MCF 10A (cell line): ENCODE data around the gene AKR1B15. TPM values are rescaled to one million over a fixed set of nuclear protein-coding genes. Genes with fewer than 3 reads are reported as not detected.

Experiments used
- BruUV-seq: library from RNA; stranded (reverse); fragments of 400-500 nt; replicated peaks from 2 replicates; lab custom pipeline; 2021; lab: Mats Ljungman, UMichigan
- CTCF ChIA-PET: fragments of 300-600 bp; sonication (Branson Sonifier 250); formaldehyde crosslinking; extraction: SDS; loops from one replicate; lab custom pipeline; 2021; ENCODE audit warnings: antibody characterized with exemption, inconsistent platforms; lab: Yijun Ruan, JAX
- POLR2A ChIA-PET: fragments of 300-600, 350-650 bp; sonication (Branson Sonifier 250); formaldehyde crosslinking; extraction: SDS; loops from one replicate; lab custom pipeline; 2020; ENCODE audit warnings: antibody characterized with exemption, inconsistent platforms; lab: Yijun Ruan, JAX
- DNase-seq: peaks from one replicate; pipeline ENCODE4 v3.0.0-alpha.2; 2018; ENCODE audit not compliant: unreplicated experiment
- H3K27ac Mint-ChIP-seq: one replicate; pipeline ENCODE4 v1.8.0; 2022; ENCODE audit warnings: mild to moderate bottlenecking, low read depth, mixed read lengths; ENCODE audit not compliant: unreplicated experiment
- H3K27me3 Mint-ChIP-seq: one replicate; pipeline ENCODE4 v1.8.0; 2022; ENCODE audit warnings: mixed read lengths; ENCODE audit not compliant: insufficient read depth, unreplicated experiment
- H3K36me3 Mint-ChIP-seq: one replicate; pipeline ENCODE4 v1.8.0; 2022; ENCODE audit warnings: mild to moderate bottlenecking, moderate library complexity, mixed read lengths; ENCODE audit not compliant: insufficient read depth, unreplicated experiment
- H3K4me1 Mint-ChIP-seq: one replicate; pipeline ENCODE4 v1.8.0; 2022; ENCODE audit warnings: mixed read lengths; ENCODE audit not compliant: insufficient read depth, unreplicated experiment
- H3K4me3 Mint-ChIP-seq: one replicate; pipeline ENCODE4 v1.8.0; 2022; ENCODE audit warnings: mild to moderate bottlenecking, moderate library complexity, mixed read lengths; ENCODE audit not compliant: unreplicated experiment
- H3K9me3 Mint-ChIP-seq: one replicate; pipeline ENCODE4 v1.8.0; 2022; ENCODE audit warnings: mixed read lengths; ENCODE audit not compliant: unreplicated experiment
- intact Hi-C: fragments of 100-400 bp; cut with micrococcal nuclease; formaldehyde crosslinking; loops from 2 replicates; pipeline ENCODE4 v1.14.1; 2022
- total RNA-seq: library from RNA; stranded (reverse); gene quantifications from 2 replicates; pipeline ENCODE4 v1.2.3, GENCODE V29; 2022
- TF ChIP-seq, protein P1 (sequence below): fragments of 200-600 bp; IDR thresholded peaks from one replicate; pipeline ENCODE4 v1.8.0; 2022; ENCODE audit warnings: antibody characterized with exemption, mild to moderate bottlenecking; ENCODE audit not compliant: unreplicated experiment

Gene AKR1B15
- total RNA-seq, 1 experiment from 2014 or later, result not detected

DNA sequence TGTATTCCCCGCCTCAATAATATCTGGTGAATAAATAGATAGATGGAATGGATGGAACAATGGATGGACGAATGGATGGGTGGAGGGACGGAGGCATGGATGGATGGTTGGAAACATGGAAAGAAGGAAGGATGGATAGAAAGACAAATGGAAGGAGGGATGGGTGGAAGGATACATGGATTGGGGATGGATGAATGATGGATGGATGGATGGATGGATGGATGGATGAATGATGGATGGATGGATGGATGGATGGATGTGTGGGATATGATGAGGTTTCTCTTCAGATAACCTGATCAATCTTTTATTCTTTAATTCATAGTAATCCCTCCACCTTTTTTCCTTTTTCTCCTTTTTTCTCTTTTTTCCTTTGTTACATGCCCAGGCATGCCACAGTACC lies 3.0 kb upstream of the AKR1B15 start:
- Mint-ChIP-seq H3K27ac (no peak overlapping the region), H3K36me3 (no peaks in the 10 kb centered on the region), H3K4me3 (no peak overlapping the region), H3K27me3 (no peaks in the 10 kb centered on the region), H3K9me3 (peaks cover 8% of the 10 kb centered on the region), H3K4me1 (peaks cover 26% of the 10 kb centered on the region)
- TF ChIP-seq, protein P1, sequence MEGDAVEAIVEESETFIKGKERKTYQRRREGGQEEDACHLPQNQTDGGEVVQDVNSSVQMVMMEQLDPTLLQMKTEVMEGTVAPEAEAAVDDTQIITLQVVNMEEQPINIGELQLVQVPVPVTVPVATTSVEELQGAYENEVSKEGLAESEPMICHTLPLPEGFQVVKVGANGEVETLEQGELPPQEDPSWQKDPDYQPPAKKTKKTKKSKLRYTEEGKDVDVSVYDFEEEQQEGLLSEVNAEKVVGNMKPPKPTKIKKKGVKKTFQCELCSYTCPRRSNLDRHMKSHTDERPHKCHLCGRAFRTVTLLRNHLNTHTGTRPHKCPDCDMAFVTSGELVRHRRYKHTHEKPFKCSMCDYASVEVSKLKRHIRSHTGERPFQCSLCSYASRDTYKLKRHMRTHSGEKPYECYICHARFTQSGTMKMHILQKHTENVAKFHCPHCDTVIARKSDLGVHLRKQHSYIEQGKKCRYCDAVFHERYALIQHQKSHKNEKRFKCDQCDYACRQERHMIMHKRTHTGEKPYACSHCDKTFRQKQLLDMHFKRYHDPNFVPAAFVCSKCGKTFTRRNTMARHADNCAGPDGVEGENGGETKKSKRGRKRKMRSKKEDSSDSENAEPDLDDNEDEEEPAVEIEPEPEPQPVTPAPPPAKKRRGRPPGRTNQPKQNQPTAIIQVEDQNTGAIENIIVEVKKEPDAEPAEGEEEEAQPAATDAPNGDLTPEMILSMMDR, result no peak
- BruUV-seq, result no TSS peak
- ChIA-PET POLR2A (interaction anchor here (3.1 to 3.3 kb wide), 2 partner anchors 13 to 31 kb away, joined by 17 to 24 read pairs; no protein-coding TSS in a partner anchor), CTCF (interaction anchor here (0.9 to 5.3 kb wide), 7 partner anchors 9 to 102 kb away, joined by 7 to 71 read pairs (median 36); partner anchors contain the start of gene AKR1B10)
- intact Hi-C loops, result loop anchor here (2.0 kb wide), 1 partner anchor 31 kb away; no protein-coding TSS in a partner anchor
- no peak for DNase-seq

DNA sequence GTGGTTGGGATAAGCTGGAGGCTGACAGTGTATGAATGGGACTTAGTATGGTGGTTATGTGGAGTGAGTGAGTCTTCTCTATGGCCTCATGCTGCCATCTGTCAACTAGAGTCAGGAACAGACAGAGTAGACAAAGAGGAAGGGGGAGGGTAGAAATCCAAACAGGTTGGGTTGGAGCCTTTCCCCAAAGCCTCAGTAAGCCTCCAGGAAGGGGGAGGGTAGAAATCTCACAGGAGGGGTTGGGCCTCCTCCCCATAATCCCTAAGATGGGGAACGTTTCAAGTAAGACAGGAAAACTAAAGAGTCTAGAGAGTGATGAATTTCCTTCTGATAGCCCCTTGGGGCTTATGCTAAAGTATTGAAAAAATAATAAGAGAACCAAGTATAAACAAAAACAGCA lies 2.0 kb upstream of the AKR1B15 start:
- peak; percentile 40 for DNase-seq
- intact Hi-C loops, result loop anchor here (1.0 to 2.0 kb wide), 4 partner anchors 27 to 115 kb away; no protein-coding TSS in a partner anchor
- ChIA-PET CTCF (interaction anchor here (0.5 to 5.3 kb wide), 28 partner anchors 7 to 1464 kb away, joined by 3 to 71 read pairs (median 7); partner anchors contain the start of gene AKR1B10), POLR2A (interaction anchor here (0.6 to 3.3 kb wide), 12 partner anchors 14 to 777 kb away, joined by 3 to 24 read pairs (median 4); no protein-coding TSS in a partner anchor)
- H3K36me3 Mint-ChIP-seq, result no peaks in the 10 kb centered on the region
- no peaks in the 10 kb centered on the region for H3K27me3 Mint-ChIP-seq
- H3K27ac Mint-ChIP-seq, result no peak overlapping the region
- H3K4me3 Mint-ChIP-seq, result peak overlapping the region; percentile 68
- H3K4me1 Mint-ChIP-seq, result peaks cover 26% of the 10 kb centered on the region
- TF ChIP-seq, protein P1, result no peak
- no TSS peak for BruUV-seq
- peaks cover 8% of the 10 kb centered on the region for H3K9me3 Mint-ChIP-seq

DNA sequence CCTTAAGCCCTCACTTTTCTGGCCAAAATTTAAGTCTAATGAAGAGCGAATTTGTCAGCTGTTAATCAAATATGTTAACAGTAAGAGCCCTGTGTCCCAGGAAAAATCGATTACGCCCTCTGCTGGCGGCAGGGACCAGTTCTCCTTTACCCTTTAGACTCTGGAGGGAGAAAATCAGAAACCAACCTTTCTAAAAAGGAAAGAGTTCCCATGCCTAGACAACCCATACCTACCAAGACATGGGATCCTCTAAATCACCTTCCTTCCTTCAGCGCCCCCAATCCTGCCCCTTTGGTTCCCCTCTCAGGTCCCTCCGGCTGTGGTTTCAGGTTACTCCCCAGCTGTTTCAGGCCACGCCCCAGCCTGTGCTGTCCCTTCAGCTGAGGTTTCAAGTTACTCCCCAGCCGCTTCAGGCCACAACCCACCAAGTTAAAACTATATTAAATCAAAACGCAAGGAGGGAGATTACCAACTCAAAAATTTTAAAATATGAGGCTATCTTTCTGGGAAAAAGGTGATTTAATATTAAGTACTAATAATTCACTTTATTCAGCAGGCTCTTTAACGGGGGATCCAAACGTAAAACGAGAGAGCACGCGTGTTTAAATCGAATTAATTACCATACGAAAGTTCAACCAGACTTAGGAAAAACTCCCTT lies 1.4 kb upstream of the AKR1B15 start:
- Mint-ChIP-seq H3K36me3 (no peaks in the 10 kb centered on the region), H3K27me3 (no peaks in the 10 kb centered on the region), H3K4me3 (peak overlapping the region; percentile 68), H3K27ac (peak overlapping the region; percentile 68), H3K9me3 (peaks cover 8% of the 10 kb centered on the region), H3K4me1 (peaks cover 26% of the 10 kb centered on the region)
- TF ChIP-seq, protein P1, result peak; percentile 74
- no TSS peak for BruUV-seq
- DNase-seq, result peak; percentile 83
- intact Hi-C loops, result loop anchor here (1.0 to 2.0 kb wide), 4 partner anchors 27 to 115 kb away; no protein-coding TSS in a partner anchor
- ChIA-PET CTCF (interaction anchor here (0.5 to 5.3 kb wide), 33 partner anchors 9 to 1465 kb away, joined by 3 to 71 read pairs (median 6); partner anchors contain the start of gene AKR1B10), POLR2A (interaction anchor here (0.6 to 3.3 kb wide), 12 partner anchors 14 to 778 kb away, joined by 3 to 24 read pairs (median 4); no protein-coding TSS in a partner anchor)

DNA sequence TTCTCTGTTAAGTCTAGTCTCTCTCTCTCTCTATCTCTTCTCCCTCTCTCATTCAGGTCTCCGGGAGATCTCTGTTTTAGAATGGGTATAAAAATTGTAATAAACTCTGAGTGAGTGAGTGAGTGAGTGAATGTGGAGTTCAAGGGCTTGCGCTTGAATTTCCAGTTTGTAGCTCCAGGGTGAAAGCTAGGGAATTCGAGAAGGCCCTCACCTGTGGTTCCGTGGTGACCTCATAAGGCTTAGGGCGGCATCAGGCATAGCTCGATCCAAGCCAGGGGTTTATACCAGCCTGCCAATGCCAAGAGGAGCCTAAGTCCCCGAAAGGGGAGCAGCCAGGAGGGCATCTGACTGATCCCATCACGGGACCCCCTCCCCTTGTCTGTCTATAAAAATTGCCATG lies 456 bp downstream of the AKR1B15 start:
- no TSS peak for BruUV-seq
- H3K4me3 Mint-ChIP-seq, result no peak overlapping the region
- ChIA-PET POLR2A (no interaction called here), CTCF (interaction anchor here (1.1 to 5.3 kb wide), 9 partner anchors 8 to 116 kb away, joined by 4 to 71 read pairs (median 36); partner anchors contain the start of gene AKR1B10)
- intact Hi-C loops, result no loop called here
- TF ChIP-seq, protein P1, result no peak
- H3K9me3 Mint-ChIP-seq, result peaks cover 8% of the 10 kb centered on the region
- no peak for DNase-seq
- H3K27ac Mint-ChIP-seq, result peak overlapping the region; percentile 31
- no peaks in the 10 kb centered on the region for H3K36me3 Mint-ChIP-seq
- H3K4me1 Mint-ChIP-seq, result peaks cover 26% of the 10 kb centered on the region
- no peaks in the 10 kb centered on the region for H3K27me3 Mint-ChIP-seq
